Left hindlimb (tissue), 1 donor: ENCODE measurements around the gene UGT1A3.

Experiments
- DNase-seq: peaks from one replicate; pipeline ENCODE4 v3.0.0-alpha.2; 2018

The UGT1A3 gene

DNA sequence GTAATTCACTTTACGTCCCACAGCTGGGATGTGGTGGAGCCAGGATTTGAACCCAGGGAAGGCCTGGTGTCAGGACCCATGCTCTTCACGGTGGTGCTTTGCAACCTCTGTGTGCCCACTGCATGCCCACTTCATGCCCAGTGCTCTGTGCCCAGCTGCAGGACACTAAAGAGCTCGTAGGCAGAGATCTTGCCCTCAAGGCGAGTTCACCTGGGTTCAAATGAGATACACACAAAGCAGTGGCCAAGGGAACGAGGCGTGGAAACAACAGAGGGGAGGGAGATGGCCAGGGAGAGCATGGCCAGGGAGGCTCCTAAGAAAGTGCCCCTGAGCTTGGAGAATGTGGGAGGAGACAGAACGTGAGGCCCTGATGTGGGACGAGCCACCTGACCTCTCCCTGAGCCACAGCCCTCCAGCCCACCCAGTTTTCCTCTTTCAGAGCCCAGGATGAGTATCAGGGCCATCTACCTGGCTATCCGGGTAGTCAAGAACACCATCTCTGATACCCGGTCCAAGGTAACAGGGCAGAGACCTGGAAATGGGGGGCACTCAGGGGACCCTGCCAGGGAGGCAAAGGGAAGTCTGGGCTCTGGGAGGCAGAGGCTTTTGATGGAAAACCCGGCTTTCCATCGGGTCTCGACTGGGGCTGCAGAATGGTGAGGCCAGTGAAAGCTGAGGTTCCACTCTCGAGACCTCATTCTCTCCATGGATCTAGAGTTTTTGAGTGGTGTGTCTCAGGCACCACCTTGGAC is 69.7 kb downstream of the UGT1A3 start:
- no peak for DNase-seq

DNA sequence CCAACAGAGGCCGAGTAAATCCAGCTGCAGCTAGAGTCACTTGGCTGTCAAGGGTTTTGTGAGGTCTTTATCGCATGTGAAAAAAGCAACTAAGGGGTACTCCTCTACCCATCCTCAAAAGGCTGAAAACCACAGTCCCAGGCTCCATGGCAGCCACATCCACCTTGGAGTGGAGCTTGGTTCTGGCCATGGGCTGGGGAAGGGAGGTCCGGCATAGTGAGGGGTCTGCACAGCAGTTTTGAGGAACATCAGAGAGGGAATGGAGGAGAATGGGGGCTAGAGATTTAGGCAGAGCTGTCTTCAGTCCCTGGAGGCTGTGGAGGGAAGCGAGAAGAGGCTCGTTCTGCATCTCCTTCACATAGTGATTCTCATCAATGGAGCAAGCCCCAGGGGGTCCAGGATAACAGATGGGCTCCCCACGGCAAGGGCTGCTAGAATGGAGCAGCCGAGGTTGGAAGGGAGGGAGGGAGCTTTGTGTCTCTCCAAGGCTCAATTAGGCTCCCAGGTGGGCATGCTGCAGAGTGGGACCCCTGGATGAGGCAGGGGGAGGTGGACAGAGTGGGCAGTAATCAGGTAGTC is 70.3 kb downstream of the UGT1A3 start:
- DNase-seq = no peak

DNA sequence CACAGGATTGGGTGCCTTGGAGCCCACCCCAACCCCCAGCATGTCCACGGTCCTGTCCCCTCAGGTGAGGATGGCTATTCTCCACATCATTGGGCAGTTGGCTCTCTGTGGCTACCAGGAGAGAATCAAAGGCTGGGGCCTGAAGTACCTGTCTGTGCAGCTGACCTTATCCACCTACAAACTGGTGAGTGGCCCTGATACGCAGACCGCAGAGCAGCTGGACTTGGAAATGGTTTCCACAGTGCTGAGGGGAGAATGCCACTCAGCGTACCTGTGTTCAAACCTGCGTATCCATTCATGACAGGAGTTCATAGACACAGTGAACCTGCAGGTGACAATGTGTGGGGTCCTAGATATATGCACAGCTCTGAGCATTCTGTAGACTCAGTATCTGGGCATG is 70.9 kb downstream of the UGT1A3 start:
- DNase-seq = no peak

DNA sequence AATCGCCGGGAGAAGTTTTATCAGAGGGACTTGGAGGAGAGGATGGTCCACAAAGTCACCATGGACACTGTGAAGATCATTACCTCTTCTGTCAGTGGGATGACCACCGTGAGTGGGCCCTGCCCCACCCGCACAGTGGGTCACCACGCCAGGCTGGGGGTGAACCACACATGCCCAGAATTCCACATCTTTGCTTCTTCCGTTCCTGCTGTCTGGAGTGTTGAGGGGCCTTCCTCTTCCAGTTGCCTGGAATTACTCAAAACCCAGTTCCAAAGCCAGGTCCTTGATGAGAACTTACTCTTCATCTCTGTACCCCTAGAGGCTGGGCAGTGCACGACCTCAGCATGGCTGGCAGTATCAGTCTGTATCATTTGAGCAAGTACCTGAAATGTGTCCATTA is 71.4 kb downstream of the UGT1A3 start:
- DNase-seq = no peak

DNA sequence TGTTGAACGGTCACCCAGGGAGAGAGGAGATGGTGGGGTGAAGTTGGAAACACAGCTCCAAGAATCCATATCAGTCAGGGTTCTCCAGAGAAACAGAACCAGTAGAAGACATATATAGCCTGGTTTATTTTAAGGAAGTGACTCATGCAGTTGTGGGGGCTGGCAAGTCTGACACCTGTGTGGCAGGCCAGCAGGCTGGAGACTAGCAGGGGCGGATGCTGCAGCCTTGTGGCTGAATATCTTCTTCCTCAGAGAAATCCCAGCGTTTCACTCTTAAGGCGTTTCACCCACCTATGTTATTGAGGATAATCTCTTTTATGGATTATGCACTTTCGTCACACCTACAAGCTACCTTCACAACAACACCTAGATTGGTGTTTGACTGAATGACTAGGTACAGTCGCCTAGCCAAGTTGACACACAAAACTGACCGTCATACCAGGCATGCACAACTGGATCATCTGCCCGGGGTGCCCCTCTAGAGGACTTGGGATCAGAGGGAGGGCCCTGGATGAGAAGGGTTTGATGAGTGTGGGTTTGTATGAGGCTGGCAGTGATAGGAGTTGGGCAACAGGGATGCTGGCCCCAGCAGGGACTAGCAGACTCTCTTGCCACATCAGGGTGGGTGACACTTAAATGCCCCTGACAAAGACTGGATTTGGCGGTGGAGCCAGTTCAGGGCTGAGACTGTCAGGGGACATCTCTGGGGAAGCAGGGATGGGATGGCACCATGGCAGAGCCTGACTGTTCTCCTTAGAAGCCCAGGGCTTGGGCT is 72.7 kb downstream of the UGT1A3 start:
- DNase-seq = no peak

DNA sequence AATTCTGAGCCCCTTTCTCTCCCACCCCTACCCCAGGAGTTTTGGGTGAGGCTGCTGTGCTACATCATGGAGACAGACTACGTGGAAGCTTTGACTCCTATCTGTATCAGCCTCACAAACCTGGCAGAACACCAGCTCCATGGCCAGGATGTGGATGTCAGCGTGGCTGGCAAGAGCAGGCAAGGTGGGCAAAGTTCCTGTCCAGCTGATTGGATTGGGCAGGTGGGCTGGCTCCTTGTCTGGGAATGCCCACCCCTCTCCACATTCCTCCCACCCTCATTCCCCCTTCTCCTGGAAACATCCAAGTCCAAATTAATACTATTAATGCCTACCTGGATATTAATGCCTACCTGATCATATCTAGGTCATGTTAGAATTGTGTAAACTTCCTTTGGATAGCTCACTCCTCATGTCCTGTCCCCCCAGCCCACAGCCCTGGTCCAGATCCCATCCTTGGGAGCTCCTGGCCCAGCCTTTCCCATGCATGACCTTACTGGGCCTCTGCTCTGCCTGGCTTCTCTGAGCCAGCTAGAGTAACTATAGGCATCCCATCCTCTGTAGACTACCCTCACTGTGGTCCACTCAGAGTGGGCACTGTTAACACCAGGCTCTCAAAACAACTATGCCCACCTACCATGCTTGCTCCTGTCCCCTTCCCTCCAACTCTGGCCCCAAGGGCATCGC is 73.4 kb downstream of the UGT1A3 start:
- DNase-seq = no peak

DNA sequence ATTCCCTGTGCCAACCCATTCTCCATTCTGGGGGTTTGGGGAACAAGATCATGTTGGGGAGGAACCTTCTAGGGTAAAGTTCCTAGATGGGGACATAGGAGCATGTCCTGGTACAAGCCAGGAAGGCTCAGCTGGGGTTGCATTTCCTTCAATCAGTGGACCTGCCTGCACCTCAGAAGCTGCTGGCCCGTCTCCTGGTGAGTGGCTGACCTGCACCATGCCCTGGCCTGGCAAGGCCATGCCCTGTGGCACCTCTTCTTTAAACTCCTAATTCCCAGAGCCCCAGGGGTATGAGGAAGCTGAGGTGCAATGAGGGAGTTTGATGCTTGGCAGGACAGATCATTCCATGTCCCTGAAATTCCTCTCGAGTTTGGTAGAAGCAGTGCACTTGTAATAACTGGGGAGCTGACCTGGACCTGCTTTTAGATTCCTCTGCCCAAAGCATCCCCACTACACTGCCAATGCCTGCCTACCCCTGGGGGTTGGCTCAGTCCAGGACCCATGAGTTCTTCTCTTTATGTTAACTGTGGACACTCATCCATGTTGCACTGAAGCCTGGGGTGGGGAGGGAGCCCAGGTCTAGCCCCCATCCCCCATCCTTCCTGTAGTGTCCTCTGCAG is 74.6 kb downstream of the UGT1A3 start:
- DNase-seq = no peak

DNA sequence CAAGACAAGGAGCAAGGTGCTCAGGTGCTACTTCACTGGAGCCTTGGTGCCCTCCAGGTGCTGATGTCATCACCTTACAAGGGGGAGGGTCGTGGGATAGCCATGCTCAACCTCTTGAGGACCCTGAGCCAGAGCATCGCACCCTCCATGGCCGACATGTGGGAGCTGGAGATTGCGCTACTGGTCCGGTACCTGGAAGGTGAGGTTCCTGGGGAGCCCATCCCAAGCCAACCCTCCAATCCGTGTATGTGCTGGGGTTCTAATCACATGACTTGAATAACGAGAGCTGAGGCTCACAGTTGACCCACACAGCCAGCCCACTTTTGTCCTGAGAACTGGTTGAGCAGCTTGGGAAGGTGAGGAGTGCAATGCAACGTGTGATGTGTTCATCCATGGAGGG is 75.2 kb downstream of the UGT1A3 start:
- DNase-seq = no peak

DNA sequence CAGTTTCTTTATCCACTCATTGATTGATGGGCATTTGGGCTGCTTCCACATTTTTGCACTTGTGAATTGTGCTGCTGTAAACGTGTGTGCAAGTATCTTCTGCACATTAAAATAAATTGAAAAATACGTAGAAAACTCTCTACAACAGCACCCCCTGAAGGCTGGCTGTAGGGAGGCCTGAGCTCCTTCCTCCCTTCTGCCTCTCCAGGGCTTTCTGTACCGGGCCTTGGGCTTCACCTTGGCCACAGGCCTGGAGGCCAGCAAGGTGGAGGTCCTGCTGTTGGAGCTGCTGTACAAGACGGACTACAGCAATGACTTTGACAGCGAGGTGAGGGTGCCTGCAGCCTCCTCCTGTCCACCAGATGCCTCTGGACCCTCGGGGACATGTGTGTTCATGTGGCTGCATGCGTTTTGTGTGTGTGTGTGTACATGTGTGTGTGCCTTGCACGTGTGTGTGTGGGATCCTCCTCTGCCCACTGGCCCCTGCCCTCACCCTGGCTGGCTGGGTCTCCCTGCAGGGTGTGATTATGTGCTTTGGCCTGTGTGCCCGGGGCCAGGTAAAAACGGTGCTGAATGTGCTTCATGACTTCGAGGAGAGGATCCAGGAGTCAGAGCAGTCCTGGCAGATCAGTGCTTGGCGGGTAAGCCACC is 78.5 kb downstream of the UGT1A3 start:
- no peak for DNase-seq

DNA sequence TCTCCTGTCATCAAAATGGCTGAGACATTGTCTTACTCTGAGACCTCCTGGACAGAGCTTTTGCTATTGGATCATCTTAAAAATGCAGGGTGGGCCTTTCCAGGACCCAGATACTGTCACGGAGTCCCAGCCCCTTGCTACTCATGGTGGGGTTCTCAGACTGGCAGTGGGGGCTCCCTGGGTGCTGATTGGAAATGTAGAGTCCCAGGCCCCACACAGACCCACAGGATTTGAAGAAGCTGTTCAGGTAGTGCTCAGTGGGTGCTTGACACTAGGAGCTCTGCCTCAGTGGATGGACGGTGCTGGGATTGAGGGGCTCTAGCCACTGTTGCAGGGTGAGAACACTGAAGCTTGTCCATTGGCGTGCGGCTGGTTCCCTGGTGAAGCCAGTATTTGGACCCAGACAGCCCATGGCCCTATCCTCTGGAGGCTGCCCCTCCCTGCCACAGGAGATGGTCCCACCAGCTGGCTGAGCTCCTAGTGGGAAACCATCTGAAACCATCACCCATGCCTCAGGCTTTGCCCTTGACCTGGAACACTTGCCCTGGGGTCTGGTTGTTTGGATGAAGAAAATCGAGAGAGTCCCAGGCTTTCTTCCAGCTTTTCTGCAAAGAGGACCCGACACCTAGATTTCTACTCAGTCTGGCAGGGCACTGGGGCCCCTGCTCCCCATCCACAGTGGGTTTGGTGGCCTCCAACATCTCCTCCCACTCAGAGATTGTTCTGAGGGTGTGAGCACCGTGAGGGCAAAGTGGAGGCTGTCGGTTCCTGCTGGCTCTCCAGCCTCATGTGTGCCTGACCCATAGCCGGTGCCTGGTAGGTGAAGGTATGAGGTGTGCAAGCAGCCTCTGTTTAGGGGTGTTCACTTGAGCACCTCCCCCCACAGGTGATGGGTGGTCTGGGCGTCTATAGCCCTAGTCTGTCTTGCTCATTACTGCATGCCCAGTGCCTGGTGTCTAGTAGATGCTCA is 79.4 kb downstream of the UGT1A3 start:
- no peak for DNase-seq

DNA sequence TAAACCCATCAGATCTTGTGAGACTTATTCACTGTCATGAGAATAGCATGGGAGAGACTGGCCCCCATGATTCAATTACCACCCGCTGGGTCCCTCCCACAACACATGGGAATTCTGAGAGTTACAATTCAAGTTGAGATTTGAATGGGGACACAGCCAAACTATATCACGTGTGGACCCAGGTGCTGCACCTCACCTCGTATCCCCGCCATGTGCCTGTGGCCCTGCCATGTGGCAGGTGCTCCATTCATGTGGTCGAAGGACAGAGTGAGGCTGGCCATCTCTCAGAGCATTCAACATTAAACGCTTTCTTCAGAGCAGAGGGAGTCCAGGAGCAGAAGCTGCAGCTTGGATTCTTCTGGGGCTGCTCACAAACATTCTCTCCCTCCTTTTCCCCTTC is 81.5 kb downstream of the UGT1A3 start:
- DNase-seq = no peak

DNA sequence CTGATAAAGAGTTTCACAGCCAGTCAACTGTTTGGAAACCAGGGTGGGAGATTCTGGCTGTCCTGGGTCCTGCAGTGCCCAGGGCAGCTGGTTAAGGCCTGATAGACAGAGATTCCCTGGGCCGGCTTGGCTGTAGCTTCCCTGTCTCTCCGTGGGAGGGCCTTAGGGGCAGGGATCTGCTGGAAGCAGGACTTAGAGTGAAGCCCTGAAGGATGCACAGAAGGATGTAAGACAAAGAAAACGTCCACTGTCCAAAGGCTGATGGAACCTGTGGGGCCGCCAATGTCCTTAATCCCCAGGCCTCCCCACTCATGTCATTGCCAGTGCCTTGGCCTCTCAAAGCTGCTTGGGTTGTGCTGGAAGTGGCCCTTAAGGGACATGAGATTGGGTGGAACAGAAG is 82.2 kb downstream of the UGT1A3 start:
- DNase-seq = no peak

DNA sequence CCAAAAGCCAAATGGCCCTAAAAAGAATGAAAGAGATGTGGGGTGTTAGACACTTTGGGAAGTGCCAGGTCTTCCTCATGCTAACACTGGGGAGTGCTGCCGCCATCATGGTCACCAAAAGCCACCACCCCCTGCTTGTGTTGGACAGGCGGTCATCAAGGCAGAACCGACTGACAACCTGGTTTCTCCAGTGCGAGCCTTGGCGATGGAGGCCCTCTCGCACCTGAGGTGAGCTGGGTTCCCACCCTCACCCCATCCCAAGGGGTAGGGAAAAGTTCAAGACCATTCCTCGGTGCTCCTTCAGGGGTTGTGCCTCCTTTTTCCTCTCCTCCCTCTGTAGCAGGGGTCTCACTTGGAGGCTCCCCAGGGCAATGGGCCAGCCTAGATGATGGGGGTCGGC is 82.9 kb downstream of the UGT1A3 start:
- DNase-seq = no peak

DNA sequence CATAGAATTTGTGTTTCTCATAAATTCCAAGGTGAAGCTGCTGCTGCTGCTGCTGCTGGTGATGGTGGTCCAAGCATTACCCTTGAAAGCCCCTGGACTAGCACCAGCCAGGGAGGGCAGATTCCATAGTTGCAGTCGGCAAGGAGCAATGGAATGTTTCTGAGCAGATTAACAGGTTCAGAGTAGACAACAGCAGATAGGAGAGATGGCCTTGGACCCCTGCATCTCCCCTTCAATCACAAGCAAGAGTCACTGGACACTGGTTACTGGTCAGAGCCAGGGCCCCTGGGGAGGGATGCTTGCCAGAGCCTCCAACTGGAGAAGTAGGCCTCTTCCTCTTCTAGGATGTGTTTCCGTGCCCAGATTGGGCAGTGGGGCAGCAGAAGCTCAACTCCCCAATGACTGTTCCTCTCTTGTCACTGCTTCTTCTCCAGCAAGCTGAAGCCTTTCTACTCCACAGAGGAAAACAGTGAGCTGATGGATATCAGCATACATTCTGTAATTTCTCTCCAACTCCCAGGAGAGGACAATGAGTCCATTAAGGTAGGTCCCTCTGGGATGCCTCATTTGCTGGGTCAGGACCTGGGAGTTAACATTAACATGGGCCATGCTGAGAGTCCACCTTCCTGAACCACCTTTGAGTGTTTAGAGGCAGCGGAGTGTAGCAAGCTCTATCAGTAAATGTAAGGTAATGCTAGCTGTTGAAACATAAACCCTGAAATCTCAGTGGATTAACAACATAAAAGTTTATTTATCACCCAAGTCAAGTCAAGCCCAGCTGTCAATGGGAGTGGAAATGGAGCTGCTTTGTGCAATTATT is 84.6 kb downstream of the UGT1A3 start:
- DNase-seq = no peak

DNA sequence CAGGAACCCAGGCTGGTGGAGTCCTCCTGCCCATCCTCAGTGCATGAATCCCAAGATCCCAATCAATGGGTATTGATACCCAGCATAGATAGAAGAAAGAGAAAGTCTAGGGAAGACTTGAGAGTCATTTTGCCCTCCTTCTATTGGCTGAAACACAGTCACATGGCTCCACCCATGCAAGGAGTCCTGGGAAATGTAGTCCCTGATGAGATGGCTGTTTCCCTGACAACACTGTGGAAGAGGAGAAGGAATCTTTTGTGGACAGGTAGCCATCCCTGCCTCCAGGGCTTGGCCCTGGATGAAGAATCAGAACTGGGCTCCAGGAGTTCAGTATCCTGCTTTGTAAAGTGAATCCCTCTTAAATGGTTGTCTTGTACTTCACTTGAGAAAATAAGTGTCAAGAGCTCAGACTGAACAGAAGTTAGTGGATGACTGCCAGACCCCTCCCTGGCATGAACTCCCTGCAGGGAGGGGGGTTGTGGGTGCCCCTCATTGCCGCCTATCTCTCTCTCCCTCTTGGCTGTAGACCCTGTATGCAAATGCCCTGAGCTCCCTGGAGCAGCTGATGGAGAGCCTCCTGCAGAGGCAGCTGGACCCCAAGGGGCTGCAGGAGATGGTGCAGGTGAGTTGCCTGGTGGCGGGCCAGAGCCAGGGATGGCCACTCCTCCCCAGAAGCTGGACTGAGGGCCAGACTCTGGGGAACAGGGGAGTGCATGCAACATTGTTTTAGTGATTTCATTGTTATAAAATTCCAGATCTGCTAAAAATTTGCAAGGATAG is 85.4 kb downstream of the UGT1A3 start:
- no peak for DNase-seq

DNA sequence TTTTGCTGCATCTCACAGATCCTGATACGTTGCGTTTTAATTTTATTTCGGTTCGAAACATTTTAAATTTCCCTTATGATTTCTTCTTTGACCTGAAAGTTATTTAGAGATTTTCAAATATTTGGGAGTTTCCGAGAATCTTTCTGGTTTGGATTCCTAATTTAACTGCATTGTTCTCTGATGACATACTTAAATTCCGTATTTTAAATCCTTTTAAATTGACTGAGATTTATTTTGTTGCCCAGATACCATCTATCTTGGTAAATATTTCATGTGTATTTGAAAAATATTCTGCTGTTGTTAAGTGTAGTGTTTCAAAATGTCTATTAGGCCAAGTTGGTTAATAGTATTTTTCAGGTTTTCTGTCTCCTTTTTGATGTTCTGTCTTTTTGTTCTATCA is 87.0 kb downstream of the UGT1A3 start:
- no peak for DNase-seq

DNA sequence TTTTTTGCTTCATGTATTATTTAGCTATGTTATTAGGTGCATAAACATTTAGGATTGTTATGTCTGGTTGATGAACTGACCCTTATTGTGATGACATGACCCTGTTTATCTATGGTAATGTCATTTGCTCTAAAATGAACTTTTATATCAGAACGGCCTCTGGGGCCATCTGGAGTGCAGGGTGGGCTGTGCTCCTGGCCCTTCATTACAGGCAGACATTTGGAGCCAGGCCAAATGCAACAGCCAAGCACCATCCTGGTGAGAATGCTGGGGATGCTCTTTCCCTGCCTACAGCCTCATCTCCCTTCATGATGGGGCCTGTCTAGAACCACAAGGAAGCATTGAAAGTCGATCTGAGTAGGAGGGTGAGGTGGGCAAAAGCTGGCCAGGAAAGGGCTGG is 87.5 kb downstream of the UGT1A3 start:
- no peak for DNase-seq

DNA sequence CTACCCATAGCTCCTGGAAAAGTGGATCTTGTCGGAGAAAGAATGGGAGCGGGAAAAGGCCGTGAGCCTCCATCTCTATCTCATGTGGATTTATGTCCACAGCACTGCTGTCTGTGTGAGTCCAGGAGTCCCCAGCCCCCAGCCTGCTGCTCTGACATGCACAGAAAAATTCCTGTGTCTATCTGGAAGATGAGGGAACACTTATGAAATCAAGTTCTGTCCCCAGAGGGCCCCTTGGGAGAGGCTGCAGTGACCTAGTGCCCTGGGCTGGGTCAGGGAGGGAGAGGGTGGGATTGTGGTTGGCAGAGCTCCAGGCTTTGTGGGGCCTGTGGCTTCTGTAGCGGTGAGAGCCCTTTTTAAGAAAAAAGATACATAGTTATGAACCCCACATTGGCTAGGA is 87.9 kb downstream of the UGT1A3 start:
- DNase-seq = no peak

DNA sequence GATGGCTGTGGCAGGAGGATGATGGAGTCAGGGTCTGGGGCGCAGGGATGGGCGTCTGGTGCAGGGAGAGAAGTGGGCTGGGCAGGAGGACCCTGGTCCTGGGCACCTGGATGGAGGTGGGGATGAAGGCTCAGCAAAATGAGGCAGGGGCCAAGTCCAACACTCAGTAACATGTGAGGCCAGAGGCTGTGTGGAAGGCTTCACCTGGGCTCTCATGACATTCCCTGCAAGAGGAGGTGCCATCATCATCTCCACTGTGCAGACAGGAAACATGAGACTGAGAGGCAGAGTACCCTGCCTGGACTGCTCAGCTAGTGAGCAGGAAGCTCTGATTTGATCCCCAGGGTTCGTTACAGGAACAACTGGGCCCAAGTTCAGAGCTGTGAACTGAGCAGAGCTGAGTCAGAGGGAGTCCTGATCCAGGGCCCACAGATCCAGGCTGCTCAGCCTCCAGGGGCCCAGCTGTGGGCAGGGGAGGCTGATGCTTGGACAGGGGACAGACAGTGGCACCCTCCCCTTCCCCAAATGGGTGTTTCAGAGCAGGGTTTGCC is 88.6 kb downstream of the UGT1A3 start:
- no peak for DNase-seq
